GM18519 (cell line): ENCODE measurements around the gene ABCC9.

Experiments
- ATAC-seq: cut with Tn5 transposase; IDR thresholded peaks from one replicate; pipeline ENCODE4 v1.9.1; 2021; ENCODE audit warnings: mild to moderate bottlenecking, moderate library complexity; ENCODE audit not compliant: unreplicated experiment, low FRiP score

Gene ABCC9

GRCh38 chr12:21884936-21885335 is 56.3 kb downstream of the ABCC9 start:
- no peak for ATAC-seq

- no peak for ATAC-seq
Measured at GRCh38 chr12:21882635-21883034, 58.6 kb downstream of the ABCC9 start.

- ATAC-seq: no peak
Measured at GRCh38 chr12:21881965-21882364, 59.3 kb downstream of the ABCC9 start.

- ATAC-seq: no peak
Measured at GRCh38 chr12:21879312-21879711, 61.9 kb downstream of the ABCC9 start.

- ATAC-seq: no peak
Measured at GRCh38 chr12:21877293-21877982, 63.8 kb downstream of the ABCC9 start.

GRCh38 chr12:21865846-21866245 is 75.4 kb downstream of the ABCC9 start:
- ATAC-seq: no peak

GRCh38 chr12:21860534-21860933 is 80.7 kb downstream of the ABCC9 start:
- ATAC-seq: no peak

GRCh38 chr12:21860128-21860527 is 81.1 kb downstream of the ABCC9 start:
- no peak for ATAC-seq

- no peak for ATAC-seq
Measured at GRCh38 chr12:21852251-21852650, 89.0 kb downstream of the ABCC9 start.

- ATAC-seq: no peak
Measured at GRCh38 chr12:21851151-21851550, 90.1 kb downstream of the ABCC9 start.

GRCh38 chr12:21850419-21850818 is 90.8 kb downstream of the ABCC9 start:
- no peak for ATAC-seq

GRCh38 chr12:21849878-21850277 is 91.3 kb downstream of the ABCC9 start:
- ATAC-seq: no peak

GRCh38 chr12:21848192-21848591 is 93.0 kb downstream of the ABCC9 start:
- no peak for ATAC-seq

GRCh38 chr12:21843795-21844194 is 97.4 kb downstream of the ABCC9 start:
- ATAC-seq: no peak

- no peak for ATAC-seq
Measured at GRCh38 chr12:21839776-21840175, 101.5 kb downstream of the ABCC9 start.

- ATAC-seq: no peak
Measured at GRCh38 chr12:21837847-21838246, 103.4 kb downstream of the ABCC9 start.

- no peak for ATAC-seq
Measured at GRCh38 chr12:21831791-21832344, 109.4 kb downstream of the ABCC9 start.

- no peak for ATAC-seq
Measured at GRCh38 chr12:21828779-21829178, 112.4 kb downstream of the ABCC9 start.

GRCh38 chr12:21828136-21828775 is 113.0 kb downstream of the ABCC9 start:
- no peak for ATAC-seq

- no peak for ATAC-seq
Measured at GRCh38 chr12:21827083-21827482, 114.1 kb downstream of the ABCC9 start.

GRCh38 chr12:21826618-21826910 is 114.7 kb downstream of the ABCC9 start:
- ATAC-seq: no peak
